GM19438 (cell line): ENCODE data around the gene PILRB.

Experiments
- ATAC-seq: cut with Tn5 transposase; IDR thresholded peaks from one replicate; pipeline ENCODE4 v1.9.1; 2021; ENCODE audit warnings: low read depth; ENCODE audit not compliant: unreplicated experiment

Gene PILRB

DNA sequence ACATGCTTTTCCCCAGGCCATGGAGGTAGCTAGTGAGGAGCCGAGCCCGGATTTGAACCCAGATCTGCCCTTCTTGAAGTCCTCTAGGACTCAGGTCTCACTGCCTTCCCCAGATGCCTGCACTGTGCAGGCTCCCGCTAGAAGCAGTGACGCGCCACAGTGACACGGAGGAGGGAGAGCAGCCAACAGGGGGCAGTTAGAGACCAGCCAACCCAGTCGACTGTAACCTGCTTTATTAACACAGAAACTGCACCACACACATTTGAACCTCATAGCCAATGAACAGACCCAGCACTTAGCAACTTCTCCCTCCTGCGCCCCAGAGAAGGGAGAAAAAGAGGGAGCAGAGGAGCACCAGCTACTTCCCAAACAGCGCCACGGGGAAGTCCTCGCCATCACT is 42.7 kb downstream of the PILRB start:
- ATAC-seq = no peak

DNA sequence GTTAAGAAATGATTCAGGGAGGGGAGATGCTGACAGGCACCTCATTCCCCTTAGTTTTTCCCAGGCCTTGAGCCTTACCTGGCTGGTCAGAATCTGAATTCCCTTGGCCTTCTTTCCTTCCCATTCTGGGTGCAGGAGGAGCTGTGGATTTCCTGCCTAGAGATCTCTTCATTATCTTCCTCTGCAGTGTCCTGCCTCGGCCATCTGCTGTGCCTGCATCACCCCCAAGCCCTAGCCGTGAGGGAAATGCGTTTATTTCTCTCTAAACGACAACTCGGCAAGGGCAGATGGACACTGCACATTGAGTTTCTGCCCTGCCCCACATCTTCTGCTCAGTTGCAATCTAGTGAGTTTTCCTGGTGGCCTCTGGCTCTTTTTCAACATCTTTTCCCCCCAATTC is 43.9 kb downstream of the PILRB start:
- ATAC-seq = no peak

DNA sequence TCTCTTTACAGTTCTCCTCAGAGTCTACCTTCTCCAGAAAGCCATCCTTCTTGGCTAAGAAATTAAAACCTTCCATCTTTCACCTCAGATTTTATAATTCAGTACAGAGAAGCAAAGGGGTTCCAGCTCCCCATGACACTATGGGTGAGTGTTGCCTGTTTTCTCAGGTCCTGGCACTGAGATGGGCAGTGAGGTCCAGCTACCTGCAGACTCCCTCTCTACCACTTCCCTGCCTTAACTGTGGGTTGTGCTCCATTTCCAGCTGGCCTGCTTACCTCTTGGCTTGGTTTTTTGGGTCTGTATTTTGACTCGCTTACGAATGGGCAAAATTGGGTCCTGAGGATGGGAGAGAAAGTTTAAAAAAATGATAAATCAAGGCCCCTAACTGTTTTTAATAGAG is 44.3 kb downstream of the PILRB start:
- no peak for ATAC-seq

DNA sequence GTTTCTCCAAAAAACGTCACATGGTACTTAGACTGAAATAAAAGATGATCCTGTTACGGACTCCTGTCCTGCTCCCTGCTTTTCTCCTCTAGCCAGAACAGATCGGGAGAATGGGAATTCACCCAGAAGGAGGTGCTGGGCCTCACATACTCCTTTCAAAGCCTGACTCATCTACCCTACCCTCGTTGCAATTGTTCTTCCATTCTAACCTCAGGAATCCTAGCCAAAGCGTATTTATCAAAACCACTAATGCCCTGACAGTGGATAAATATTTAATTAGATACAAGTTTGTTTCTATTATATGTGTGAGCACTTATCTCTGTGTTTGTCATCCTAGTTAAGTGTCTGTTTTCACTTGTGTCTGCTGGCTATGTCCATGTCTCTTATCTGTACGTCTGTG is 48.9 kb downstream of the PILRB start:
- ATAC-seq = no peak

DNA sequence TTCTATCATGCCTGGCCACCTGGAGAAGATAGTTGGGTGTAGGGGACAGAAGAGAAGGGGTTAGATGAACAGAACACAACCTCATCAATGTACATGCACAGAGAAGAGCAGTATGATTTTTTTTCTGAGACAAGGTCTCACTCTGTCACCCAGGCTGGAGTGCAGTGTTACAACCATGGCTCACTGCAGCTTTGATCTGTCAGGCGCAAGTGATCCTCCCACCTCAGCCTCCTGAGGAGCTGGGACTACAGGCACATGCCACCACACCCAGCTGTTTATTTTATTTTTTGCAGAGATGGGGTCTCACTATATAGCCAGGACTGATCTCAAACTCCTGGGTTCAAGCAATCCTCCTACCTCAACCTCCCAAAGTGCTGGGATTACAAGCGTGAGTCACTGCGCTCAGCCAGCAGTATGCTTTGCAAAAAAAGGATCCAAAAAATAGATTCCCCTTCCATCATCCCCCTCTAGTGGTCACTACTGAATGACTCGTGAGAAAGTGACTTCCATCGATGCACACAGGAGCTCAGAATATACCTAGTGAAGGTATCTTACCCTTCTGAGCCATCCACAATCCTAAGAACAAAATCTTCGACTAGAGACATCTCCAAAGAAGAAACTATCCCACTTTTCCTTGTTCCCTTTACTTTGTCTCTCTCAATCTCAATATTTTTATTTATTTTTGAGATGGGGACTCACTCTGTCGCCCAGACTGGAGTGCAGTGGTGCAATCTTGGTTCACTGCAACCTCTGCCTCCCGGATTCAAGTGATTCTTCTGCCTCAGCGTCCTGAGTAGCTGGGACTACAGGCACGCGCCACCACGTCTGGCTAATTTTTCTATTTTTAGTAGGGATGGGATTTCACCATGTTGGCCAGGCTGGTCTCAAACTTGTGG is 49.6 kb downstream of the PILRB start:
- no peak for ATAC-seq

DNA sequence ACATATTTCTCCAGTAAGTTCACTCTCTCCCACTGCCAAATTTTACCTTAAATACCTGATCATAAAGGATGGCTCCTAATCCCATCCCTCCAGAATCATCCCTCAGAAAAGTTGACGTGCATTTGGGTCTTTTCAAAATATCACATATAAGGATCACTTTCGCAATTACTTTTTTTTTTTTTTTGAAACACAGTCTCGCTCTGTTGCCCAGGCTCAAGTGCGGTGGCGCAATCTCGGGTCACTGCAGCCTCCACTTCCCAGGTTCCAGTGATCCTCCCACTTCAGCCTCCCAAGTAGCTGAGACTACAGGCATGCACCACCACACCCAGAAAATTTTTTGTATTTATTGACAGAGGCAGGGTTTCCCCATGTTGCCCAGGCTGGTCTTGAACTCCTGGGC is 53.2 kb downstream of the PILRB start:
- no peak for ATAC-seq

DNA sequence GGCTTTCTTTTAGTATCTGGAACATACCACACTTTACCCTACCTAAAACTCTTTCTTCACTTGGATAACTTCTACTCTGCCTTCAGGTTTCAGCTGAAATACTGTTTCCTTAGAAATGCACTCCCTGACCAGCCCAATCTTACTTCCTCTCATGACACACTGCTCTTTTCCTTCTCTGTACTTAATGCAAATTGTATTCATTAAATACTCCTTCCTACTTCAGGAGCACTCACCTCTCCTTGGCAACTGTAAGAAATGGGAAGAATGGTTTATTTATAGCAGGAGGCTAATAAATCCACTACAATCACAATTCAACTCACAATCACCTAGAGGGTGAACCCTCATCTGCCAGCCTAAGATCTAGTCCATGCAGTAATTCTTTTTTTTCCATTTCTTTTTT is 55.4 kb downstream of the PILRB start:
- no peak for ATAC-seq

DNA sequence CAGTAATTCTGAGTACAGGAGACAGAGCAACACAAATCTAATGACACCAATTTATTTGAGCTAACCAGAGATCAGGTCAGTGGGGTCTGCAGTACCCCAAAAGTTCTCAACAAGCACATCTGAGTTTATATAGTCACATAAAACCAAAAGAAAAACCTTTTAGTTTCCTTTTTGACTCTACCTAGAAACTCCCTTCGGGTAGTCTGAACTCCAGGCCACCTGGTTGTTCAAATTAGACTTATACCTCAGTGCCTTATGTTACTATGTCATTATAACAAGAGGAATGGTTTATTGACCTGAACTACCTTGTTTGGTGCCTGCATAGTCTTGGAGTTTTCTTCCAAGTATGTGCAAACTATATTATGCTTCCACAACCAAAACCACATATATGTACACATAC is 56.0 kb downstream of the PILRB start:
- ATAC-seq = no peak

DNA sequence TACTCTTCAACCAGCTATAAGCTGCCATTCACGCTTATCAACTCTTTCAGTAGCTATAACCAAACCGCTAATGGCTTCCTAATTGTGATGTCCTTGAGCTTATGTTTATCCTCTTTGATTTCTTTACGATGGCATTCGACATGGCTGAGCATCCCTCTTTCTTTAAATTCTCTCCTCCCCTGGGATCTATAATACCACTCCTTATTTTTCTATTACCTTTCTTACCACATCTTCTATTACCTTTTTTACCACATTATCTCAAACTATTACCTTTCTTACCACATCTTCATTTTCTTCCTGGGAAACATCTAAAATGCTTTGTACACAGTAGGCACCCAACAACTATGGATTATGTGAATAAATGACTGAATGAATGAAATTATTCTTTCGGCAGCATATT is 57.5 kb downstream of the PILRB start:
- no peak for ATAC-seq
